Fibroblast of mammary gland (primary cell): Measurements from ENCODE around the gene RBBP8NL.

Experiments
- DNase-seq: peaks from one replicate; pipeline ENCODE4 v3.0.0-alpha.2; 2010; ENCODE audit warnings: low read depth
- H3K4me3 ChIP-seq: 2 replicates; pipeline ENCODE4 v1.5.1; 2011; ENCODE audit warnings: low read depth, mild to moderate bottlenecking, low read length, moderate library complexity; ENCODE audit not compliant: control insufficient read depth
- TF ChIP-seq, protein P1 (sequence below): conservative IDR thresholded peaks from 2 replicates; pipeline ENCODE4 v1.5.1; 2011; ENCODE audit warnings: low read depth, low read length, inconsistent platforms; ENCODE audit not compliant: control insufficient read depth, insufficient read depth

Gene RBBP8NL

DNA sequence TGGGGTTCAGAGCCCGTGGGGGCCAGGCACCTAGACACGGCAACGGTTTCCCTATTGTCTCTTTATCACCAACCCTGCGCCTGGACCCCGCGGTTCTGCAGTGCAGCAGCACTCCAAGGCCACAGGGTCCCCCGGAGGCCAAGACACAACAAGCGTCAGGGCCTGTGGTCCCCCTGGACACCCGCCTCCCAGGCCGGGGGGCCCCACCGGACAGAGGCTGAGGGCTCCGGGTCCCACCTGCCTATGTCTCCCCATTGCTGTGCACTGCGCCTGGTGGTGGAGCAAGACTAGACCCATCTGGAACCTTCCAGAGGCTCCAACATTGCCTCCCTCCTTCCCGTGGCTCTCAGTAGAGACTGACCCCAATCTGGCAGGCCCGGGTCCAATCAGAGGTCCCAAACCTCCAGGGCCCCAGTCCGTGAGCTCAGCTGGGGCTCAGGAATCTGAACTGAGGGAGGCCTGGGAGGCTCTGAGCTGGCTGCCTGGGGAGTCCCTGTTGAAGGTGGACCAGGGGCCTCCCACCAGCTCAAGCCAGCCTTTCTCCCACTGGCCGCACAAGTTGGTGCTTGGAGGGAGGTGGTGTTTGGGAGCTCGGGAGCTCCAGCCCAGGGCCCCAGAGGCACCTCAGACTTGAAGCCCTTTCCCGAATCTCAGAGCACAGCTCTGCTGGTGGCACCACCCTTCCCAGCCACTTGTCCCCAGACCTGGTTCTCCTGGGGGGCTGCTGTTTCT is 39.6 kb upstream of the RBBP8NL start:
- TF ChIP-seq, protein P1, sequence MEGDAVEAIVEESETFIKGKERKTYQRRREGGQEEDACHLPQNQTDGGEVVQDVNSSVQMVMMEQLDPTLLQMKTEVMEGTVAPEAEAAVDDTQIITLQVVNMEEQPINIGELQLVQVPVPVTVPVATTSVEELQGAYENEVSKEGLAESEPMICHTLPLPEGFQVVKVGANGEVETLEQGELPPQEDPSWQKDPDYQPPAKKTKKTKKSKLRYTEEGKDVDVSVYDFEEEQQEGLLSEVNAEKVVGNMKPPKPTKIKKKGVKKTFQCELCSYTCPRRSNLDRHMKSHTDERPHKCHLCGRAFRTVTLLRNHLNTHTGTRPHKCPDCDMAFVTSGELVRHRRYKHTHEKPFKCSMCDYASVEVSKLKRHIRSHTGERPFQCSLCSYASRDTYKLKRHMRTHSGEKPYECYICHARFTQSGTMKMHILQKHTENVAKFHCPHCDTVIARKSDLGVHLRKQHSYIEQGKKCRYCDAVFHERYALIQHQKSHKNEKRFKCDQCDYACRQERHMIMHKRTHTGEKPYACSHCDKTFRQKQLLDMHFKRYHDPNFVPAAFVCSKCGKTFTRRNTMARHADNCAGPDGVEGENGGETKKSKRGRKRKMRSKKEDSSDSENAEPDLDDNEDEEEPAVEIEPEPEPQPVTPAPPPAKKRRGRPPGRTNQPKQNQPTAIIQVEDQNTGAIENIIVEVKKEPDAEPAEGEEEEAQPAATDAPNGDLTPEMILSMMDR: no peak
- no peak for DNase-seq

GRCh38 chr20:62466072-62466760 is 38.9 kb upstream of the RBBP8NL start:
- TF ChIP-seq, protein P1: no peak
- H3K4me3 ChIP-seq: no peak overlapping the region
- DNase-seq: no peak

More for the DNA sequence above, 39.6 kb upstream of the RBBP8NL start:
- no peak overlapping the region for H3K4me3 ChIP-seq

- no peak for DNase-seq
- H3K4me3 ChIP-seq: no peak overlapping the region
- TF ChIP-seq, protein P1: no peak
These were observed 37.7 kb upstream of the RBBP8NL start for GRCh38 chr20:62464990-62465389.

GRCh38 chr20:62464425-62464770 is 37.1 kb upstream of the RBBP8NL start:
- DNase-seq: no peak
- TF ChIP-seq, protein P1: no peak
- no peak overlapping the region for H3K4me3 ChIP-seq

DNA sequence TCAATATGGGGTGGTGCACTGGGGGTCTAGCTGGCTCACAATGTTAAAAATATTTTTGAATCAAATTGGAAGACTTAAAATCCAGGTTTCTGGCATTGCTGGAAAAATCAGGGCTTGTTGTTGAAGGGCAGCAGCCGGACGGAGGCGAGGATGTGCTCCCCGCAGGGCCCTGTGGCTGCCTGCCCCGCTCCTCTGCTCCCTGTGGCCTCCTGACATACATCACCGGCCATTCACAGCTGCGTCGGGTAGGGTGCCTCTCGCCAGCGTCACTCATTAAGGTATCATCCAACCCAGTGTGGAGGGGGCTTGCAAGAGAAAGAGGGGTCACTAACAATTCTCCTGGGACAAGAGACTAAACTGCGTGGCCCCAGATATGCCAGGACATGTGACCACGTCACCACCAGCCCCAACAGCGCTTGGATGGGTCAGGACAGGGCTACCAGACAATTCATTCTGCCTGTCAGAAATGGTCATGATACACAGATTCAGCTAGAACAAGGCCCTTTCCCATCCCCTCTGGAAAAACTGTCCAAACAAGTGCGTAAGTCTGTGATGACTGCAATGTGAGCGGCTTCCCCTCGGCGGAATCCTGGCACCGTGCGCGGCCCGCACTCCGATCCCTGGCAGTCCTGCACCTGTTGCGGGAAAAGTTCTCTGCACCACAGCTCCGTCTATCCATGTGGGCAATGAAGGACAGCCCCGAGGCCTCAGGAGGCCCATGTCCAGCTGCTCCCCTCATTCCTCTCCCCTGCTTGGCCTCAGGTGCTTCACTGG is 36.5 kb upstream of the RBBP8NL start:
- DNase-seq: no peak
- TF ChIP-seq, protein P1: no peak
- H3K4me3 ChIP-seq: no peak overlapping the region

- TF ChIP-seq, protein P1: no peak
- DNase-seq: no peak
- no peak overlapping the region for H3K4me3 ChIP-seq
These were observed 35.7 kb upstream of the RBBP8NL start for GRCh38 chr20:62462976-62463592.
